Gastroesophageal sphincter (tissue), 4 donors: ENCODE results near the gene ETFB. TPM values are rescaled to one million over a fixed set of nuclear protein-coding genes. Genes with fewer than 3 reads are reported as not detected.

Source experiments
- ATAC-seq: fragments of 150-250 bp; one replicate; pipeline ENCODE4 v1.9.1; 2016; ENCODE audit warnings: mild to moderate bottlenecking, moderate library complexity
- H3K27ac ChIP-seq, 4 donors: fragments of 200-600 bp; sonication (generic) in 3 of 4; 1 replicate in 3 of 4; 2 replicates in 1 of 4; pipeline ENCODE4 v1.5.1; 2016 to 2019
- H3K27me3 ChIP-seq: fragments of 200-600 bp; sonication (generic); one replicate; pipeline ENCODE4 v1.5.1; 2019
- H3K36me3 ChIP-seq, 2 donors: fragments of 200-600 bp; sonication (generic); one replicate each; pipeline ENCODE4 v1.5.1; 2019; ENCODE audit warnings: control low read depth in 1 of 2
- H3K4me1 ChIP-seq, 3 donors: fragments of 200-600 bp; sonication (generic); 1 replicate in 2 of 3; 2 replicates in 1 of 3; pipeline ENCODE4 v1.5.1; 2016 to 2019; ENCODE audit warnings: control low read depth in 2 of 3
- H3K4me3 ChIP-seq, 2 donors: fragments of 200-600 bp; sonication (generic); one replicate each; pipeline ENCODE4 v1.5.1; 2019; ENCODE audit warnings: mild to moderate bottlenecking in 1 of 2, moderate library complexity in 1 of 2
- H3K9me3 ChIP-seq, 3 donors: fragments of 200-600 bp; sonication (generic); one replicate each; pipeline ENCODE4 v1.5.1; 2017 to 2019; ENCODE audit warnings: control low read depth in 2 of 3
- CTCF ChIP-seq, 4 experiments: fragments of 200-600 bp in 2 of 4; fragments of 450-650 bp in 2 of 4; sonication (generic) in 1 of 4; IDR thresholded peaks; one replicate each; pipeline ENCODE4 v1.5.1; 2017 to 2019; ENCODE audit warnings: antibody characterized with exemption in 4 of 4, mild to moderate bottlenecking in 2 of 4, moderate library complexity in 2 of 4
- EP300 ChIP-seq: sonication (generic); formaldehyde crosslinking; IDR thresholded peaks from one replicate; pipeline ENCODE4 v1.6.1; 2017; ENCODE audit warnings: antibody characterized with exemption, mild to moderate bottlenecking
- POLR2A ChIP-seq, 2 donors: fragments of 450-650 bp; IDR thresholded peaks; one replicate each; pipeline ENCODE4 v1.6.1; 2017; ENCODE audit warnings: antibody characterized with exemption in 2 of 2, mild to moderate bottlenecking in 2 of 2, moderate library complexity in 1 of 2
- POLR2AphosphoS5 ChIP-seq: sonication (generic); formaldehyde crosslinking; IDR thresholded peaks from one replicate; pipeline ENCODE4 v1.6.1; 2017; ENCODE audit warnings: antibody characterized with exemption
- WGBS, 2 donors: methylation state at CpG; one replicate each; pipeline ENCODE4 v1.1.5; 2018; ENCODE audit warnings: low coverage in 1 of 2; 5-methylcytosine and 5-hydroxymethylcytosine counted together
- total RNA-seq, 4 donors: library from RNA; depleted of rRNA; stranded (reverse); fragments of >200 nt; gene quantifications; one replicate each; pipeline ENCODE4 v1.1.0, GENCODE V29; 2016

ETFB gene
- total RNA-seq, 4 donors from 2014 or later: 96.2 to 136 (median 103) TPM

- H3K36me3 ChIP-seq: no peaks in the 10 kb centered on the region
- no peaks in the 10 kb centered on the region for H3K9me3 ChIP-seq
- peaks cover 0 to 13% (median 0%) of the 10 kb centered on the region in 3 donors for H3K4me1 ChIP-seq
- H3K27me3 ChIP-seq: peaks cover 92% of the 10 kb centered on the region
- ATAC-seq: no peak
- no peak overlapping the region for H3K27ac ChIP-seq
- WGBS, 2 donors: 49% methylated on average over 6 of the region's 29 CpGs; no CpG with 5 or more reads in 1 of the 2 donors
- H3K4me3 ChIP-seq: no peak overlapping the region
- TF ChIP-seq EP300 (no peak), POLR2AphosphoS5 (no peak), POLR2A (IDR thresholded peaks at IDR 0.05) (no peak), CTCF (IDR thresholded peaks at IDR 0.05) (no peak)
These were observed 42.6 kb downstream of the ETFB start for GRCh38 chr19:51323481-51324166.

- Histone ChIP-seq H3K9me3 (no peaks in the 10 kb centered on the region), H3K4me1 (peaks cover 0 to under 1% (median 0%) of the 10 kb centered on the region in 3 donors), H3K27ac (no peak overlapping the region), H3K4me3 (no peak overlapping the region), H3K36me3 (no peaks in the 10 kb centered on the region), H3K27me3 (peaks cover 92% of the 10 kb centered on the region)
- 100% methylated on average over 1 of the region's 14 CpGs; no CpG with 5 or more reads in 1 of the 2 donors for WGBS, 2 donors
- TF ChIP-seq CTCF (IDR thresholded peaks at IDR 0.05) (no peak), POLR2AphosphoS5 (no peak), EP300 (no peak), POLR2A (IDR thresholded peaks at IDR 0.05) (no peak)
- ATAC-seq: no peak
These were observed 44.4 kb downstream of the ETFB start for GRCh38 chr19:51321799-51322198.

GRCh38 chr19:51320280-51320657 is 45.9 kb downstream of the ETFB start:
- H3K27me3 ChIP-seq: peaks cover 89% of the 10 kb centered on the region
- H3K36me3 ChIP-seq: no peaks in the 10 kb centered on the region
- WGBS, 2 donors: 0 to 24% methylated on average over 1 to 6 of the region's 14 CpGs
- no peaks in the 10 kb centered on the region for H3K4me1 ChIP-seq
- no peak for TF ChIP-seq EP300
- TF ChIP-seq CTCF (IDR thresholded peaks at IDR 0.05): no peak
- TF ChIP-seq POLR2A (IDR thresholded peaks at IDR 0.05): no peak
- no peak for TF ChIP-seq POLR2AphosphoS5
- H3K4me3 ChIP-seq: no peak overlapping the region
- no peak overlapping the region for H3K27ac ChIP-seq
- no peak for ATAC-seq
- H3K9me3 ChIP-seq: no peaks in the 10 kb centered on the region

GRCh38 chr19:51319649-51320279 is 46.4 kb downstream of the ETFB start:
- Histone ChIP-seq H3K27ac (no peak overlapping the region), H3K27me3 (peaks cover 93% of the 10 kb centered on the region), H3K4me3 (no peak overlapping the region), H3K9me3 (no peaks in the 10 kb centered on the region), H3K36me3 (no peaks in the 10 kb centered on the region), H3K4me1 (no peaks in the 10 kb centered on the region)
- no peak for ATAC-seq
- TF ChIP-seq CTCF (IDR thresholded peaks at IDR 0.05) (no peak), POLR2AphosphoS5 (no peak), POLR2A (IDR thresholded peaks at IDR 0.05) (no peak), EP300 (no peak)
- WGBS, 2 donors: 60 to 61% methylated on average over 2 of the region's 14 CpGs
